Endothelial cell (in vitro differentiated cells): Measurements from ENCODE around the gene USP15. TPM values are rescaled to one million over a fixed set of nuclear protein-coding genes. Genes with fewer than 3 reads are reported as not detected.
"Not testable (repeated sequence)": the region's sequence is repeated elsewhere in the genome, so short reads cannot be mapped to it uniquely, and the experiment has no call there.

ENCODE experiments used
- DNase-seq: peaks from one replicate; pipeline ENCODE4 v3.0.0; 2021; ENCODE audit warnings: low spot score
- H3K27ac Mint-ChIP-seq: one replicate; pipeline ENCODE4 v1.8.0; 2021; ENCODE audit warnings: mixed read lengths, inconsistent platforms; ENCODE audit not compliant: unreplicated experiment
- H3K27me3 Mint-ChIP-seq: one replicate; pipeline ENCODE4 v1.8.0; 2021; ENCODE audit warnings: mild to moderate bottlenecking, moderate library complexity, mixed read lengths, inconsistent platforms; ENCODE audit not compliant: unreplicated experiment
- H3K36me3 Mint-ChIP-seq: one replicate; pipeline ENCODE4 v1.8.0; 2021; ENCODE audit warnings: mild to moderate bottlenecking, low read depth, mixed read lengths, inconsistent platforms; ENCODE audit not compliant: unreplicated experiment
- H3K4me1 Mint-ChIP-seq: one replicate; pipeline ENCODE4 v1.8.0; 2021; ENCODE audit warnings: mild to moderate bottlenecking, mixed read lengths, inconsistent platforms; ENCODE audit not compliant: unreplicated experiment
- H3K4me3 Mint-ChIP-seq: one replicate; pipeline ENCODE4 v1.8.0; 2021; ENCODE audit warnings: mild to moderate bottlenecking, mixed read lengths, inconsistent platforms; ENCODE audit not compliant: unreplicated experiment
- H3K9me3 Mint-ChIP-seq: one replicate; pipeline ENCODE4 v1.8.0; 2021; ENCODE audit warnings: mixed read lengths, inconsistent platforms; ENCODE audit not compliant: unreplicated experiment
- CTCF ChIP-seq: fragments of 200-600 bp; sonication (generic); IDR thresholded peaks from one replicate; pipeline ENCODE4 v1.5.0; 2021; ENCODE audit warnings: antibody characterized with exemption; ENCODE audit not compliant: unreplicated experiment
- total RNA-seq: library from RNA; stranded (reverse); fragmentation: NEBNext Ultra II Directional; extraction: Animal tissue kit (Norgen Biotek cat#: 25700); gene quantifications from one replicate; pipeline ENCODE4 v1.2.1, GENCODE V29; 2021; ENCODE audit not compliant: unreplicated experiment

The USP15 gene
- total RNA-seq, 1 donor from 2014 or later, result 98.2 TPM

GRCh38 chr12:62343304-62344120 is 83.3 kb downstream of the USP15 start:
- Mint-ChIP-seq H3K36me3 (peaks cover 56% of the 10 kb centered on the region), H3K27ac (peak overlapping the region; percentile 28), H3K4me3 (peak overlapping the region; percentile 47)
- not testable (repeated sequence) for H3K27me3 Mint-ChIP-seq, DNase-seq, H3K9me3 Mint-ChIP-seq, H3K4me1 Mint-ChIP-seq

- Mint-ChIP-seq H3K4me3 (peak overlapping the region; percentile 80), H3K36me3 (peaks cover 54% of the 10 kb centered on the region), H3K27ac (peak overlapping the region; percentile 26)
- H3K9me3 Mint-ChIP-seq, H3K27me3 Mint-ChIP-seq, DNase-seq, H3K4me1 Mint-ChIP-seq: not testable (repeated sequence)
Observed at GRCh38 chr12:62344731-62345556, 84.7 kb downstream of the USP15 start.

DNA sequence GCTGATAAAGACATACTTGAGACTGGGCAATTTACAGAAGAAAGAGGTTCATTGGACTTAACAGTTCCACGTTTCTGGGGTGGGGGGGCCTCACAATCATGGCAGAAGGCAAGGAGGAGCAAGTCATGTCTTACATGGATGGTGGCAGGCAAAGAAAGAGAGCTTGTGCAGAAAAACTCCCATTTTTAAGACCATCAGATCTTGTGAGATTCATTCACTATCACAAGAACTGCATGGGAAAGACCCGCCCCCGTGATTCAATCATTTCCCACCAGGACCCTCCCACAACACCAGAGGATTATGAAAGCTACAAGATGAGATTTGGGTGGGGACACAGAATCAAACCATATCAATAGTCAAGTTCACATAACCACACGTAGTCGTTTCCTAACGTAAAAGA is 85.5 kb downstream of the USP15 start:
- H3K9me3 Mint-ChIP-seq, result no peaks in the 10 kb centered on the region
- H3K27ac Mint-ChIP-seq, result no peak overlapping the region
- H3K36me3 Mint-ChIP-seq, result peaks cover 50% of the 10 kb centered on the region
- peak overlapping the region; percentile 80 for H3K4me3 Mint-ChIP-seq
- peaks cover 6% of the 10 kb centered on the region for H3K4me1 Mint-ChIP-seq
- no peak for DNase-seq
- H3K27me3 Mint-ChIP-seq, result peaks cover 4% of the 10 kb centered on the region
- TF ChIP-seq CTCF, result no peak

GRCh38 chr12:62346817-62347216 is 86.6 kb downstream of the USP15 start:
- H3K27me3 Mint-ChIP-seq, result peaks cover 4% of the 10 kb centered on the region
- TF ChIP-seq CTCF, result no peak
- peaks cover 39% of the 10 kb centered on the region for H3K36me3 Mint-ChIP-seq
- peaks cover 6% of the 10 kb centered on the region for H3K4me1 Mint-ChIP-seq
- H3K27ac Mint-ChIP-seq, result no peak overlapping the region
- H3K9me3 Mint-ChIP-seq, result no peaks in the 10 kb centered on the region
- no peak for DNase-seq
- H3K4me3 Mint-ChIP-seq, result no peak overlapping the region

DNA sequence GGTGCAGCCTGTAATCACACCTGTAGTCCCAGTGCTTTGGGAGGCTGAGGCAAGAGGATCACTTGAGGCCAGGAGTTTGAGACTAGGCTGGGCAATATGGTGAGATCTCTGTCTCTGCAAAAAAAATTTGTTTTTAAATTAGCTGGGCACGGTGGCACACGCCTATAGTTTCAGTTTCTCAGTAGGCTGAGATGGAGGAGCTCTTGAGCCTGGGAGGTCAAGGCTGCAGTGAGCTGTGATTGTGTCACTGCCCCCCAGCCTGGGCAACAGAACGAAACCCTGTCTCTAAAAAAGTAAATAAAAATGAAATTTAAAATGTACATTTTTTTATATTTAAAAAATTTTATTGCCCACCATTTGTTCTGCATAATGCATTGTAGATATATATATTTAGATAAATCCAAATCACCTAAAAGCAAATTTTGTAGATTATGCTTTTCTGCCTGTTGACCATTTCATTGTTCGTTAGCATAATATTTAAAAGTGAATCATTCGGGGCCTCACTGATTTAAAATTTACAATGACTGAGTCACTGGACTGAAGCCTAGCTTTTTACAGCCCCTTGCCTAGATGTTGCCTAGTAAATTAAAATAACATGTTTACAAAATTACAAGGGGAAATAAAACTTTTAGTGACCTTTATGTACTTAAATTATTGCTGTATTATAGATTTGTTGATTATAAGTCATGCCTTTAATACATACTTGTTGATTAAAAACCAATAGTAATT is 87.9 kb downstream of the USP15 start:
- TF ChIP-seq CTCF, result no peak
- Mint-ChIP-seq H3K9me3 (no peaks in the 10 kb centered on the region), H3K4me1 (peaks cover 6% of the 10 kb centered on the region), H3K27me3 (peaks cover 4% of the 10 kb centered on the region), H3K4me3 (no peak overlapping the region), H3K36me3 (peaks cover 26% of the 10 kb centered on the region), H3K27ac (no peak overlapping the region)
- DNase-seq, result no peak
